ENCODE measurements around the gene PTHLH.

DNA sequence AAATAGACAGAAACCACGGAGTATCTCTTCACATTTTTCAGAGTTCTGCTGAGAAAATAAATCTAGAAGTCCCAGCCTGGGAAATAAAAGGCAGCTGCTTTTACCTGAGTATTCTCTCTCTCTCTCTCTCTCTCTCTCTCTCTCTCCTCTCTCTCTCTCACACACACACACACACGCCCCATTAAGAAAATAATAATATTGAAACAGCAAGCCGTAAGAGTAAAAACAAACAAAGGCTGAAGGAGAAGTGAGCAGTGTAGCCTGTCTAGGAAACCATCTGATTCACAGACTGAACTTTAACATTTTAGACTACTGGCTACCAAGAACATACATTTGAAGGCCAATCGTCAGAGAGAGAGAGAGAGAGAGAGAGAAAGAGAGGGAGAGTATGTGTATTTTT is 8.4 kb downstream of the PTHLH start:
- no peak for TF ChIP-seq EZH2 (IDR thresholded peaks at IDR 0.05; ENCODE audit: borderline replicate concordance, insufficient read depth, low read depth, low read length, poor library complexity, severe bottlenecking)
- TF ChIP-seq, protein P1, sequence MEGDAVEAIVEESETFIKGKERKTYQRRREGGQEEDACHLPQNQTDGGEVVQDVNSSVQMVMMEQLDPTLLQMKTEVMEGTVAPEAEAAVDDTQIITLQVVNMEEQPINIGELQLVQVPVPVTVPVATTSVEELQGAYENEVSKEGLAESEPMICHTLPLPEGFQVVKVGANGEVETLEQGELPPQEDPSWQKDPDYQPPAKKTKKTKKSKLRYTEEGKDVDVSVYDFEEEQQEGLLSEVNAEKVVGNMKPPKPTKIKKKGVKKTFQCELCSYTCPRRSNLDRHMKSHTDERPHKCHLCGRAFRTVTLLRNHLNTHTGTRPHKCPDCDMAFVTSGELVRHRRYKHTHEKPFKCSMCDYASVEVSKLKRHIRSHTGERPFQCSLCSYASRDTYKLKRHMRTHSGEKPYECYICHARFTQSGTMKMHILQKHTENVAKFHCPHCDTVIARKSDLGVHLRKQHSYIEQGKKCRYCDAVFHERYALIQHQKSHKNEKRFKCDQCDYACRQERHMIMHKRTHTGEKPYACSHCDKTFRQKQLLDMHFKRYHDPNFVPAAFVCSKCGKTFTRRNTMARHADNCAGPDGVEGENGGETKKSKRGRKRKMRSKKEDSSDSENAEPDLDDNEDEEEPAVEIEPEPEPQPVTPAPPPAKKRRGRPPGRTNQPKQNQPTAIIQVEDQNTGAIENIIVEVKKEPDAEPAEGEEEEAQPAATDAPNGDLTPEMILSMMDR (IDR thresholded peaks at IDR 0.05) = no peak

Data from B cell (primary cell).